Activated T-cell treated with anti-CD3 and anti-CD28 coated beads for 24 hours (primary cell): Measurements from ENCODE around the gene MYH10.

Source experiments
- DNase-seq: peaks from one replicate; pipeline ENCODE4 v3.0.0-alpha.2; 2020; ENCODE audit warnings: low read depth

The MYH10 gene

DNA sequence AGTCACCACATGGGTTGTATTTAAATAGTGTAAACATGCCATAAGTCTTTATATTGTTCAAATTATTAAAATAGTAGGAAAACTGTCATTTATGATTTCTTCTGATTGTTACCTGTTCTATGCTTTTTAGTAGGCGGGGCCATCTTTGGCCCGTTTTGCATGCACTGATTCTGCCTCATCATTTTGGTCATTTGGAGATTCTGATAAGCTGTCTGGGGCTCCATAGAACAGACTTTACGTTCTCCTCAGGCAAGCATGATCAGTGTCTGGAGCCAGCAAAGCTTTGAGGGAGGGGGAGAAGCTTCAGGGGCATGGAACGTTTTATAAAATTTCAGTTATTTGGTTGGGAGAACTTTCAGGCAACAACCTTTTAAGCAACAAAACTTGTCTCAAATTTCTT, 186.0 kb downstream of the MYH10 start:
- no peak for DNase-seq

DNA sequence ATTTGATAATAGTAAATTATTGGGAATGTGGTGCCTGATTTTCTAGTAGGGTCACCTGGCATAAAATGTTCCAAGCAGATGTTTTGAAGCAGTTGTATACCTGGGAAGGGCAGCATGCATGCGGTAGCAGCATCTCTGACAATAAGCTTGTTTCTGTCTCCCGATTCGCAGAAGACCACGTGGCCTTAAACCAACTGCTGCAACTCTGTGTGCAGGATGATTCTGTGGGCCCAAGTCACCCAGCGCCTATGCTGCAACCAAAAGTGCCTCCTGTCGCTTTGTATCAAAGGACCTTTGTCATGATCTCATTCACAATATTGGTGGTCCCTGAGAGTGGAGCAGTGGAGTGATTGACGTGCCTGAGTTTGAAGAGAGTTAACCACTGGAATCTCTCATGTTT, 186.8 kb downstream of the MYH10 start:
- no peak for DNase-seq

DNA sequence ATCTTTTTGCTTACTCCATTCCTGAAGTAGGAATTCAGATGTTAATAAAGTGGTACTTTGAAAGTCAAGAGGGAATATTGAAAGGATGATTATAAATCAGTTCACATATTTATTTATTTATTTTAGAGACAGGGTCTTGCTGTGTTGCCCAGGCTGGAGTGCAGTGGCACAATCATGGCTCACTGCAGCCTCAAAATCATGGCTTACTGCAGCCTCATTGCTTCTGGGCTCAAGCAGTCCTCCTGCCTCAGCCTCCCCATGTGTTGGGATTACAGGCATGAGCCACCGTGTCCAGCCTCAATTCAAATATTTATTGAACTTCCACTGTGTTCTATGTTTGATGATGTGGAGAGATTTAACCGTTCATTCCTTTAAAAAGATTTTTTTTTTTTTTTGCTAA, 188.2 kb downstream of the MYH10 start:
- DNase-seq, result no peak

DNA sequence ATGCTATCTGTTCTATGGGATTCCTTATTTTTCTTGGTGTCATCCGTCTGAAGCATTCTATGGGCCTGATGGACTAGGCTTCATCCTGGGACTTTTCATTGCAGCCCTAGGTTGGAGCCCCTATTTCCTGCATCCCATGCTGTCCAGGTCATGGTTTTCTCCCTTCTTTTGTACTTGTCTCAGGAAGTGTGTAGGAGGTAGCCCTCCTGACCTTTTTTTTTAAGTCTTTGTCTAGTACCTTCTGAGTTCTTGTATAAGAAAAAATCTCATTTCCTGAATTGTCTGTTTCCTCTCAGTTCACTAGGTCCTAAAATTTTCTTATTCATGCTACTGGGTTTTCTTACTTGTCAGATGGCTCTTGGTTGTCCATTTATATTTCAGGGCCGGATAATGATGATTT, 188.8 kb downstream of the MYH10 start:
- no peak for DNase-seq

DNA sequence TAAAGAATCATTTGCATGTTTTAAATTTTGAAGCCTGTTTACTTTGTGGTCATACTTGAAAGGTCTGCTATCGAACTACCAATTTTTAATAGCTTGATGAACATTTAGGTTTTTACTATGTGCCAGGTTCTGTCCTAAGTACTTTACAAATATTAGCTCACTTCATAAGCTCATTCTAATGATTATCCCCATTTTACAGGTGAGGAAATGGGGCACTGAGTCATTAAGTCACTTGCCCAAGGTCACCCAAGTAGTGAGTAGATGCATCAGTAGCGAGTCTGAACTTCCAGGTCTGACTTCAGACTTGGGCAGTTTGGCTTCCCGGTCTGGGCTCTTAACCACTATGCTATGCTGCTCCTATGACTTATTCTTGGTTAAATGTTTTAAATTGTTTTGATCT, 190.8 kb downstream of the MYH10 start:
- DNase-seq, result no peak

DNA sequence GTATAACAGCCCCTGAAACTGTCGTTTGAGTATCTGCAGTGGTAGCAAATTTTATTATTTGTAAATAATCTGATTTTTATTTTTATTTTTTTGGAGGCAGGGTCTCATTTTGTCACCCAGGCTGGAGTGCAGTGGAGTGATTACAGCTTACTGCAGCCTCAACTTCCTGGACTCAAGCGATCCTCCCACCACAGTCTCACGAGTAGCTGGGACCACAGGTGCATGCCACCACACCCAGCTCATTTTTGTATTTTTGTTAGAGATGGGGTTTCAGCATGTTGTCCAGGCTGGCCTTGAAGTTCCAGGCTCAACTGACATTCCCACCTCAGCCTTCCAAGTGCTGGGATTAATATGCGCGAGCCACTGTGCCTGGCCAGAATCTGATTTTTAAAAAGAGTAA, 192.1 kb downstream of the MYH10 start:
- DNase-seq, result no peak

DNA sequence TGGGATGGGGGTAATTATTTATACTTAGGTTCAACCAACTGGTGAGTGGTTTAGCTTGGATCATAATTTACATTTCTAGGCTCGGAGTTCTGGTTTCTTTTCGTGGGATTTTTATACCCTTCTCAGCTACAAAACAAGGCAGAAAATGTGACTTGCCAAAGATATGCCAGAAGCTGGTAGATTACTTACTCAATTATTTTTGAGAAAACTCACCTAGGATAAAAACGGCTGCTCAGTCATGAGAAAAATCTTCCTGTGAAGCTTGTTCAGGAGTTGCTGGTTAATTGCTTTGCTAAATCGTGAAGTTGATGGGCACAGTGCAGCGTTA, 193.7 kb downstream of the MYH10 start:
- DNase-seq, result no peak

DNA sequence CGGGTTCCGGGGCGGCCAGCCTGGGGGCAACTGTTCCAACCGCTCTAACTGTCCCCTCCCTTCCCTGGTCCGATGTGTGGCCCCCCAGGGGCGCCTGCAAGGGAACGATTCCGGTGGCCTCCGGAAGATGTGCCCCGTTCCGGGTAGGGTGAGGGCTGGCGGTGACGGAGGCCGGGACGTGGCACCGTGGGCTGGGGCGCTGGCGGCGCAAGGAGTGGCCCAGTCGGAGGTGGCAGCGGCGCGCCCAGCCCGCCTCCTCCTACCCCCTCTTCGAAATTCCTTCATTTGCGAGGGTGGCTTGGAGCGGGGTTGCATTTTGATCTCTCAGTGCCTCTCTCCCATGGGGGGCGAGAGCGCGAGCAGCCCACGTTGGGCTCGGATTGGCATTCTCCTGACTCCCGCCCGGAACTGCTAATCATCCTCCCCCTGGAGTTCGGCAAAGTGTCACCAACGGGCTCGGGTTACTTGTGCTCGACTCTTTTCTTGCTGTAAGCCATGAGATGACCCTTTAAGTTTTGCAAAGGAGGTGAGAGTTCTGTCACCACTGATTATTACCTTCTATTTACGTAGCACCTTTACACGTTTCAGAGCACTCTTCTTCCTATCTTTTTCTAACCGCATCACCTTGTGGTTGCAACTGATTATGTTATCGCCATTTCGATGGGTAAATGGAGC, 194.2 kb downstream of the MYH10 start:
- DNase-seq, result peak; percentile 39

DNA sequence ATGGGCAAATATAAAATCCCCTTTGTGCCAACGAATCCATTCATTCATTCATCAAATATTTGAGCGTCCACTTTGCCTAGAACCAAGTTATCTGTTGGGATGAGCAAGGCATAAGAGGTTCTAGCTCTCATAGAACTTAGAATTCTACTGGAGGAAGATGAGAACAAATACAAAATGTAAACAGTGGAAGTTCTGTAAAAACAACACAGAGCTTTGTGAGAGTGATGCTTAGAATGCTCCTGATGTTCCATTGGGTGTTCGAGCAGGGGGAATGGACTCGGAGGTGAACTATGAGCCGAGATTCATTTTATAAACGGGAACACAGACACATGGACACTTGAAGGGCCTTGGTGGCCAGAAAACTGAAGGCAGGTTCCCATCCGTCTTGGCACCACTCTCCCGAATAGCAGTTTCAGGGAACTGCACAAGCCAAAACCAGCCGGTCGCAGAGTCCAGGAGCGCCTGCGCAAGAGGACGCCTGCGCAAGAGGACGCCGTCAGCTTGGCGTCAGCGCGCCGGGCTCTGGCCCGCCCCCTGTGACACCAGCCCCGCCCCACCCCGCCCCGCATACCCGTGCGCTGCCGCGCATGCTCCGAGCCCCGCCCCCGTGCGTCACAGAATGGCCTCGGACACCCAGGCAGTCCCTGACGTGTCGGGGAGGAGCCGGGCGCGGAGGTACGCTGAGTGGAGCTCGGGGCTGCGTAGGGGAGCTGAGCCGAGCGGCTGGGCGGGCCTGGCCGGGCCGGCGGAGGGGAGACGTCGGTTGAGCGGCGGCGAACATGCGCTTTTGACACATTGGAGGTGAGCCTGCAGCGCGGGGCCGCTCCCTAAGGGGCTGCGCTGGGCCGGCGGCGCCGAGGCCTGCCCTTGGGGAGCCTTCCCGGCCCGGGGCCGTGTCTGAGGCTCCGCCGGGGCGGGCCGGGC, 195.0 kb downstream of the MYH10 start, which contains the start of gene NDEL1:
NDEL1 (plus strand) TSS at position 640 of the 924 bp plus-strand sequence. CDS start 8,388 bp downstream, outside the sequence.
- peak; percentile 98 for DNase-seq

DNA sequence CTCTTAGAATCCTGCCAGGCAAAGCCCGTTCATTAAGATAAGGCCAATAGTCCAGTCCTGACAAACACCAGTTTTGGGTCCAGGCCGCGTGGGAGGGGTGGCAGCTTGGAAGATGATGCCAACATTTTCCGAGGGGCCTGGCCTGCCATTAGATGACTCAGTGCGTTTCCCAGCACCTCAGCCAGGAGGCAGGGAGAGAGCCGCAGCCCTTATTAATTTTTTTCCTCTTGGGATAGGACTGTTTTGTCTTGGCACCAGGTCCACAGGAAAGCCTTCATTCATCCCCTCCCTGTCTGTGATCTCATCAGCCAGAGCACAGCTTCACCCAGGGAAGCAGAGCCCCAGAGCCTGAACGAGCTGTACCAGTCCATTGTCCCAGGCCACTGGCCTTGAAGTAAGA, 199.6 kb downstream of the MYH10 start:
- DNase-seq, result no peak

DNA sequence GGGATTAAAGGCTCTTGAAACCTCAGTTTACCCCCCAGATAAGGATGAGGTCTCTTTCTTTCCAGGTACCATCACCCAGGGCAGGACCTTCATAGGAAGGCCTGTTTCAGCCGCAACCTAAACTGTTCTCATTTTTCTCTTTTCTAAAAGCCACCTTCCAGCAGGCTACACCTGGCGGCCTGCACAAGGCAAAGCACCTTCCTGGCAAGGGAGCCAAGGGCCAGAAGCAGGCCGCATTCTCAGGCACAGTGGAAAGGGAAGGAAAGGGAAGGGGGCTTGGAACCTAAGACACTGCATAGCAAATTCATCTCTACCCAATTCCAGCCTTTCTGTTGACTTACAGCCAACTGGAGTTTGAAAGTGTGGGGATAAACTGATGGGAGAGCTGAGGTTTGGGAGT, 203.7 kb downstream of the MYH10 start:
- no peak for DNase-seq

DNA sequence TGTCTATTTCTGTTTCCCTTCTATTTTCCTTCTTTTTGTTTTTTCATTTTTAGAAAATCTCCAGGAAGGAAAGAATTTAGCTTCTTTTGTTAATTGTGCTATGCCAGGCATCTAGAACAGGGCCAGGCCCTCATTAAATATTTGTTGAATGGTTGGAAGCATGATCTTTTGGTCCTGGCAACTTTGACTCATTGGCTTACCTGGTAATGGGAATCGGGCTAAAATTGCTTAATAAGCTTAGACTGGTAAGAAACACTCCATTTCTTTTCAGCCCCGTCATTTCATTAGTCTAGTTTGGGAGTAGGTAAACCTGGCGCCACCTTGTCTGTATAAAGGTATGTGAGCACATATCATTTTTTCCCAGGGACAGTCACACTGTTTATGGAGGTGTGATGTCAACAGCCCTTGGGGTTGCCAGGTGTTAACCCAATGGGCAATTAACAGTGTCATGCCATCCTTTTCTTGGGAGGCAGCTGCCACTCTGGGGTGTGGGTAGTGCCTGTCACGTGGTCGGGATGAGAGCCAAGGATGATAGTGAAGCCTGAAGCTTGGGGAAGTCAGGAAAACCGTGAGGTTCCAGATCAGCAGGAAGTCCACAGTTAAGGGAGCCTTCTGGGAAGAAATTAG, 204.3 kb downstream of the MYH10 start:
- DNase-seq, result no peak
